Naive thymus-derived CD4-positive, alpha-beta T cell (primary cell): Measurements from ENCODE around the gene RIT1. TPM values are rescaled to one million over a fixed set of nuclear protein-coding genes. Genes with fewer than 3 reads are reported as not detected.

Source experiments
- ATAC-seq: fragments of 150-1000 bp; cut with Tn5 transposase; 2 replicates; pipeline ENCODE4 v1.10.0; 2021; ENCODE audit warnings: mild to moderate bottlenecking, moderate library complexity
- CTCF ChIA-PET: fragments of 350-600 bp; sonication (Branson Sonifier 250); formaldehyde crosslinking; loops from one replicate; lab custom pipeline; 2021; ENCODE audit warnings: antibody characterized with exemption; lab: Charles Lee
- POLR2A ChIA-PET: fragments of 350-600 bp; sonication (Branson Sonifier 250); formaldehyde crosslinking; loops from one replicate; lab custom pipeline; 2021; ENCODE audit warnings: antibody characterized with exemption, inconsistent platforms; lab: Charles Lee
- DNase-seq, 9 donors: peaks; one replicate each; pipeline versions ENCODE4 v3.0.0 to v3.0.0-alpha.2; 2020 to 2022; ENCODE audit warnings: mixed read lengths in 1 of 9
- H3K27ac ChIP-seq: one replicate; pipeline ENCODE4 v1.7.0; 2013; ENCODE audit warnings: mild to moderate bottlenecking, low read depth, low read length, moderate library complexity
- H3K27me3 ChIP-seq, 2 donors: one replicate each; pipeline ENCODE4 v1.7.0; 2013; ENCODE audit warnings: low read length in 2 of 2, mild to moderate bottlenecking in 2 of 2, moderate library complexity in 2 of 2; ENCODE audit not compliant: control insufficient read depth in 2 of 2, insufficient read depth in 2 of 2
- H3K36me3 ChIP-seq, 3 experiments: 1 replicate in 2 of 3; 2 replicates in 1 of 3; pipeline ENCODE4 v1.7.0; 2013; ENCODE audit warnings: low read length in 3 of 3, mild to moderate bottlenecking in 3 of 3, moderate library complexity in 1 of 3; ENCODE audit not compliant: insufficient read depth in 3 of 3, control insufficient read depth in 2 of 3
- H3K4me1 ChIP-seq, 2 donors: one replicate each; pipeline ENCODE4 v1.7.0; 2013; ENCODE audit warnings: low read length in 2 of 2, mild to moderate bottlenecking in 2 of 2, moderate library complexity in 1 of 2; ENCODE audit not compliant: control insufficient read depth in 2 of 2, insufficient read depth in 2 of 2
- H3K4me3 ChIP-seq: 2 replicates; pipeline ENCODE4 v1.7.0; 2013; ENCODE audit warnings: mild to moderate bottlenecking, low read length
- H3K9me3 ChIP-seq, 3 experiments: 1 replicate in 2 of 3; 2 replicates in 1 of 3; pipeline ENCODE4 v1.7.0; 2013; ENCODE audit warnings: low read length in 3 of 3; ENCODE audit not compliant: control insufficient read depth in 2 of 3
- H3K27ac Mint-ChIP-seq, 9 donors: one replicate each; pipeline ENCODE4 v1.8.0; 2020 to 2022; ENCODE audit warnings: mixed read lengths in 9 of 9, mild to moderate bottlenecking in 8 of 9, moderate library complexity in 5 of 9, inconsistent platforms in 2 of 9
- H3K27me3 Mint-ChIP-seq, 5 donors: one replicate each; pipeline ENCODE4 v1.8.0; 2021 to 2022; ENCODE audit warnings: mixed read lengths in 5 of 5, mild to moderate bottlenecking in 1 of 5
- H3K36me3 Mint-ChIP-seq, 5 donors: one replicate each; pipeline ENCODE4 v1.8.0; 2020 to 2022; ENCODE audit warnings: mixed read lengths in 5 of 5, mild to moderate bottlenecking in 3 of 5, inconsistent platforms in 1 of 5
- H3K4me1 Mint-ChIP-seq, 7 donors: one replicate each; pipeline ENCODE4 v1.8.0; 2020 to 2022; ENCODE audit warnings: mixed read lengths in 7 of 7, mild to moderate bottlenecking in 3 of 7, inconsistent platforms in 1 of 7
- H3K4me3 Mint-ChIP-seq, 10 donors: one replicate each; pipeline ENCODE4 v1.8.0; 2020 to 2022; ENCODE audit warnings: mild to moderate bottlenecking in 10 of 10, mixed read lengths in 10 of 10, moderate library complexity in 6 of 10, inconsistent platforms in 2 of 10
- H3K9me3 Mint-ChIP-seq, 11 donors: one replicate each; pipeline ENCODE4 v1.8.0; 2020 to 2022; ENCODE audit warnings: mixed read lengths in 11 of 11, mild to moderate bottlenecking in 4 of 11, inconsistent platforms in 1 of 11, moderate library complexity in 1 of 11
- intact Hi-C, 2 donors: fragments of 100-400 bp; cut with micrococcal nuclease; formaldehyde crosslinking; loops; one replicate each; pipeline ENCODE4 v1.15.1; 2023
- polyA plus RNA-seq, 2 donors: library from polyadenylated mRNA; unstranded; fragments of 300-500 nt; fragmentation: Illumina TruSeq; gene quantifications; one replicate each; pipeline ENCODE4 v1.2.3, GENCODE V29; 2021
- total RNA-seq, 6 experiments: library from RNA in 5 of 6; stranded (reverse) in 5 of 6; gene quantifications; 1 replicate in 5 of 6; 2 replicates in 1 of 6; pipeline ENCODE4 v1.2.3 and lab custom pipeline; 2021 to 2026

RIT1 gene
- total and polyA plus RNA-seq, 7 experiments from 2014 or later = 19.1 to 83.9 (median 38.4) TPM

DNA sequence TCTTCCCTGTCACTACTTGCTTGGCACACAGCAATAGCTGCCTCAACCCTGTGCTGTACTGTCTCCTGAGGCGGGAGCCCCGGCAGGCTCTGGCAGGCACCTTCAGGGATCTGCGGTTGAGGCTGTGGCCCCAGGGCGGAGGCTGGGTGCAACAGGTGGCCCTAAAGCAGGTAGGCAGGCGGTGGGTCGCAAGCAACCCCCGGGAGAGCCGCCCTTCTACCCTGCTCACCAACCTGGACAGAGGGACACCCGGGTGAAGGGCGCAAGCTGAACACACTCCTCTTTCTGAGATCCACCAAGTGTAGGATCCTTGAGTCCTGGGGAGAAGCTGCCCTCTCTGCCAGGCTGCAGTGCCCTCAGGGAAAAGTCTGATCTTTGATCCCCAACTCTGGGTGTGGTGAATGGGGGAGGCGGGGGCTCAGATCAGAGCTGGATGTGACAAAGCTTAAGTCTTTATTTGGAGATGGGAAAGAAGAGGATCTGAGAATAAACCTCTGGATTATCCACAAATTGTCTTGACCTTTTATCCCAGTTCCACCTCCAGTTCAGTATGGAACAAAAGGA is 31.5 kb upstream of the RIT1 start:
- no peaks in the 10 kb centered on the region for H3K9me3 Mint-ChIP-seq
- H3K36me3 ChIP-seq = peaks cover 0 to 13% (median 5%) of the 10 kb centered on the region in 3 experiments
- no peak overlapping the region for H3K4me3 ChIP-seq
- ATAC-seq = no peak
- peaks cover 49 to 81% (median 67%) of the 10 kb centered on the region in 7 donors for H3K4me1 Mint-ChIP-seq
- peaks cover 31 to 47% of the 10 kb centered on the region in 2 donors for H3K4me1 ChIP-seq
- H3K9me3 ChIP-seq = no peaks in the 10 kb centered on the region
- H3K27ac Mint-ChIP-seq = peak overlapping the region in 6 of 9 donors; percentile 47 to 91 (median 78)
- H3K27ac ChIP-seq = peak overlapping the region; percentile 17
- DNase-seq = no peak
- ChIA-PET POLR2A (interaction anchor here (0.7 to 5.1 kb wide), 6 partner anchors 8 to 40 kb away, joined by 3 to 66 read pairs (median 4); partner anchors contain the start of genes ARHGEF2 and KHDC4), CTCF (interaction anchor here (0.9 kb wide), 1 partner anchor 35 kb away, joined by 3 read pairs; no protein-coding TSS in a partner anchor)
- H3K4me3 Mint-ChIP-seq = peak overlapping the region in 1 of 10 donors; percentile 37
- no peaks in the 10 kb centered on the region for H3K27me3 Mint-ChIP-seq
- no peaks in the 10 kb centered on the region for H3K27me3 ChIP-seq
- H3K36me3 Mint-ChIP-seq = peaks cover 0 to 12% (median 0%) of the 10 kb centered on the region in 5 donors
- intact Hi-C loops = no loop called here

DNA sequence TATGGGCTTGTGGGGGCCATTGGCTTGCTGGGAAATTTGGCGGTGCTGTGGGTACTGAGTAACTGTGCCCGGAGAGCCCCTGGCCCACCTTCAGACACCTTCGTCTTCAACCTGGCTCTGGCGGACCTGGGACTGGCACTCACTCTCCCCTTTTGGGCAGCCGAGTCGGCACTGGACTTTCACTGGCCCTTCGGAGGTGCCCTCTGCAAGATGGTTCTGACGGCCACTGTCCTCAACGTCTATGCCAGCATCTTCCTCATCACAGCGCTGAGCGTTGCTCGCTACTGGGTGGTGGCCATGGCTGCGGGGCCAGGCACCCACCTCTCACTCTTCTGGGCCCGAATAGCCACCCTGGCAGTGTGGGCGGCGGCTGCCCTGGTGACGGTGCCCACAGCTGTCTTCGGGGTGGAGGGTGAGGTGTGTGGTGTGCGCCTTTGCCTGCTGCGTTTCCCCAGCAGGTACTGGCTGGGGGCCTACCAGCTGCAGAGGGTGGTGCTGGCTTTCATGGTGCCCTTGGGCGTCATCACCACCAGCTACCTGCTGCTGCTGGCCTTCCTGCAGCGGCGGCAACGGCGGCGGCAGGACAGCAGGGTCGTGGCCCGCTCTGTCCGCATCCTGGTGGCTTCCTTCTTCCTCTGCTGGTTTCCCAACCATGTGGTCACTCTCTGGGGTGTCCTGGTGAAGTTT is 30.8 kb upstream of the RIT1 start:
- ChIA-PET CTCF (no interaction called here), POLR2A (interaction anchor here (1.0 to 5.1 kb wide), 6 partner anchors 8 to 36 kb away, joined by 3 to 66 read pairs (median 22); partner anchors contain the start of genes ARHGEF2 and KHDC4)
- Histone ChIP-seq H3K27ac (no peak overlapping the region), H3K27me3 (no peaks in the 10 kb centered on the region), H3K4me1 (peaks cover 31 to 44% of the 10 kb centered on the region in 2 donors), H3K9me3 (no peaks in the 10 kb centered on the region), H3K36me3 (peaks cover 0 to 6% (median 0%) of the 10 kb centered on the region in 3 experiments), H3K4me3 (no peak overlapping the region)
- Mint-ChIP-seq H3K4me1 (peaks cover 47 to 76% (median 63%) of the 10 kb centered on the region in 7 donors), H3K27ac (peak overlapping the region in 6 of 9 donors; percentile 55 to 91 (median 74)), H3K4me3 (peak overlapping the region in 2 of 10 donors; percentile 16 to 37), H3K9me3 (no peaks in the 10 kb centered on the region), H3K36me3 (peaks cover 0 to 10% (median 0%) of the 10 kb centered on the region in 5 donors), H3K27me3 (no peaks in the 10 kb centered on the region)
- ATAC-seq = no peak
- intact Hi-C loops = no loop called here
- DNase-seq = no peak

DNA sequence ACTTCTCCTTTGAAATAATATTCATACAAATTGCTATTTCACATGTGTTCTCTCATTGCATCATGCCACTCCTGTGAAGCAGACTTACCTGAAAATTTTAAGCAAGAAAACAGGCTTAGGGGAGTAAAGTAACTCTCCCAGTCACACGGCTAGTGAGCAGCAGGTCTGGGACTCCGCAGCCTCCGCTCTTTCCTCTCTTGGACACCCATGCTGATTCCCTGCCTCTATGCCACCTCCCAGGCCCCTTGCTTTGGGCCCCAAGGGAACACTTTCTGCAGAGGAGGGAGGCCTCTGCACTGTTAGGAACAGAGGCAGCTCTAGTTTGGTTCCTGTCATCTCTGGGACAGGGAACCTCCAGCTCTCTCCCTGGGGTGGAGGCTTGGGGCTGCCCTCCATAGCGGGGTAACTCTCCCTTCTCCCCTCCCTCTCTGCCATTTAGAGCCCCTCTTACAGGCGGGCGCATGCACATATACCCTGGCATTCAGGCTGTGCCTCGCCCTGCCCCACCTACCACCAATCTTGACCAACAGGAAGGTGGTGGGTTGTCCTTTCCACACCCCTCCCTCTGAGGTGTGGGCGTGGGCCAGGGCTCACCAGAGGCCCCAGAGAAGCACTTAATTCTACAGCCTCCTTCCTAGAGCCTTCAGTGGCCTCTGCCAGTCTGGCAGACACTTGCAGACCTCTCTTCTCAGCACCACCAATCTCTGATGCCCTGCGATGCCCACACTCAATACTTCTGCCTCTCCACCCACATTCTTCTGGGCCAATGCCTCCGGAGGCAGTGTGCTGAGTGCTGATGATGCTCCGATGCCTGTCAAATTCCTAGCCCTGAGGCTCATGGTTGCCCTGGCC is 30.1 kb upstream of the RIT1 start, which contains the start of gene RXFP4:
RXFP4 (plus strand) TSS at position 646 of the 852 bp plus-strand sequence; CDS start at position 718, 72 bp downstream.
- H3K36me3 ChIP-seq = no peaks in the 10 kb centered on the region
- ChIA-PET CTCF (interaction anchor here (1.0 to 1.2 kb wide), 2 partner anchors 29 to 49 kb away, joined by 3 to 6 read pairs; no protein-coding TSS in a partner anchor), POLR2A (interaction anchor here (0.8 to 4.8 kb wide), 4 partner anchors 17 to 48 kb away, joined by 3 to 46 read pairs (median 4); partner anchors contain the start of gene ARHGEF2)
- Mint-ChIP-seq H3K27me3 (no peaks in the 10 kb centered on the region), H3K4me3 (peak within 1 kb of the TSS; percentile 6 to 67 (median 39)), H3K36me3 (peaks cover 0 to 3% (median 0%) of the 10 kb centered on the region in 5 donors), H3K4me1 (peaks cover 40 to 70% (median 56%) of the 10 kb centered on the region in 7 donors), H3K9me3 (no peaks in the 10 kb centered on the region), H3K27ac (peak within 1 kb of the TSS; percentile 53 to 95 (median 83))
- ATAC-seq (no peak), DNase-seq (no peak)
- H3K9me3 ChIP-seq = no peaks in the 10 kb centered on the region
- H3K4me3 ChIP-seq = no peak within 1 kb of the TSS
- intact Hi-C loops = no loop called here
- H3K4me1 ChIP-seq = peaks cover 25 to 37% of the 10 kb centered on the region in 2 donors
- peak within 1 kb of the TSS; percentile 53 for H3K27ac ChIP-seq
- no peaks in the 10 kb centered on the region for H3K27me3 ChIP-seq

- CTCF ChIA-PET = interaction anchor here (0.7 to 1.4 kb wide), 4 partner anchors 13 to 49 kb away, joined by 3 to 6 read pairs (median 4); no protein-coding TSS in a partner anchor
- DNase-seq (no peak), ATAC-seq (peak; percentile 51)
- peaks cover 34 to 67% (median 53%) of the 10 kb centered on the region in 7 donors for H3K4me1 Mint-ChIP-seq
- H3K27me3 Mint-ChIP-seq = no peaks in the 10 kb centered on the region
- no peaks in the 10 kb centered on the region for H3K36me3 ChIP-seq
- no peaks in the 10 kb centered on the region for H3K9me3 Mint-ChIP-seq
- intact Hi-C loops = no loop called here
- H3K4me3 ChIP-seq = no peak overlapping the region
- H3K27me3 ChIP-seq = no peaks in the 10 kb centered on the region
- POLR2A ChIA-PET = interaction anchor here (0.5 to 4.8 kb wide), 7 partner anchors 17 to 49 kb away, joined by 3 to 46 read pairs (median 3); partner anchors contain the start of gene ARHGEF2
- H3K27ac Mint-ChIP-seq = peak overlapping the region; percentile 53 to 95 (median 83)
- peaks cover 20 to 32% of the 10 kb centered on the region in 2 donors for H3K4me1 ChIP-seq
- no peaks in the 10 kb centered on the region for H3K9me3 ChIP-seq
- peak overlapping the region; percentile 6 to 67 (median 36) for H3K4me3 Mint-ChIP-seq
- peak overlapping the region; percentile 53 for H3K27ac ChIP-seq
- peaks cover 0 to 1% (median 0%) of the 10 kb centered on the region in 5 donors for H3K36me3 Mint-ChIP-seq
Observed at GRCh38 chr1:155940482-155940992, 29.4 kb upstream of the RIT1 start.

- Histone ChIP-seq H3K36me3 (peaks cover 0 to 5% (median 3%) of the 10 kb centered on the region in 3 experiments), H3K9me3 (no peaks in the 10 kb centered on the region), H3K4me1 (peaks cover 22 to 31% of the 10 kb centered on the region in 2 donors), H3K4me3 (no peak overlapping the region), H3K27me3 (no peaks in the 10 kb centered on the region), H3K27ac (no peak overlapping the region)
- ATAC-seq (no peak), DNase-seq (peak in 7 of 9 donors; percentile 30 to 64 (median 52))
- intact Hi-C loops = loop anchor here (1.0 kb wide), 4 partner anchors 8 to 128 kb away; partner anchors contain the start of gene UBQLN4 (in 1 of the 2)
- peak overlapping the region in 8 of 9 donors; percentile 38 to 87 (median 72) for H3K27ac Mint-ChIP-seq
- H3K36me3 Mint-ChIP-seq = peaks cover 0 to 1% (median 0%) of the 10 kb centered on the region in 5 donors
- no peaks in the 10 kb centered on the region for H3K9me3 Mint-ChIP-seq
- ChIA-PET POLR2A (interaction anchor here (0.6 to 4.8 kb wide), 6 partner anchors 27 to 51 kb away, joined by 3 to 46 read pairs (median 4); partner anchors contain the start of gene ARHGEF2), CTCF (interaction anchor here (0.5 to 2.7 kb wide), 14 partner anchors 20 to 1942 kb away, joined by 3 to 41 read pairs (median 4); no protein-coding TSS in a partner anchor)
- H3K27me3 Mint-ChIP-seq = no peaks in the 10 kb centered on the region
- H3K4me3 Mint-ChIP-seq = peak overlapping the region in 4 of 10 donors; percentile 0 to 16 (median 6)
- H3K4me1 Mint-ChIP-seq = peaks cover 25 to 48% (median 43%) of the 10 kb centered on the region in 7 donors
Observed at GRCh38 chr1:155938220-155938627, 27.1 kb upstream of the RIT1 start.
